K562 (cell line): ENCODE measurements around the gene PAFAH1B2. TPM values are rescaled to one million over a fixed set of nuclear protein-coding genes. Genes with fewer than 3 reads are reported as not detected.

ENCODE experiments used
- BCOR ChIP-seq: fragments of 450-650 bp; IDR thresholded peaks from 2 replicates; pipeline ENCODE4 v1.6.1; 2016
- DDX20 ChIP-seq: fragments of 450-650 bp; IDR thresholded peaks from 2 replicates; pipeline ENCODE4 v1.6.1; 2016; ENCODE audit warnings: missing genetic modification characterization, low read depth, mild to moderate bottlenecking, missing compliant biosample characterization, moderate library complexity
- GABPB2 ChIP-seq: fragments of 250-450 bp; sonication (Bioruptor Pico); conservative IDR thresholded peaks from 2 replicates; pipeline ENCODE4 v1.5.1; 2021; ENCODE audit warnings: mild to moderate bottlenecking
- HDAC8 ChIP-seq: fragments of 450-650 bp; IDR thresholded peaks from 2 replicates; pipeline ENCODE4 v1.6.1; 2016; ENCODE audit warnings: mild to moderate bottlenecking, missing genetic modification characterization, moderate library complexity, missing compliant biosample characterization
- HNRNPH1 ChIP-seq: fragments of 200-400 bp; formaldehyde crosslinking; optimal IDR thresholded peaks from 2 replicates; pipeline ENCODE3; 2017; ENCODE audit warnings: low read depth, mild to moderate bottlenecking, low read length, moderate library complexity
- HSF4 ChIP-seq: fragments of 250-450 bp; sonication (Bioruptor Pico); IDR thresholded peaks from 2 replicates; pipeline ENCODE4 v2.1.2; 2022; ENCODE audit warnings: mild to moderate bottlenecking, moderate library complexity, borderline replicate concordance
- MBD2 ChIP-seq: sonication (generic); IDR thresholded peaks from 2 replicates; pipeline ENCODE4 v1.6.1; 2016; ENCODE audit warnings: low read depth, borderline replicate concordance
- NR4A1 ChIP-seq, 2 experiments: fragments of 250-450 bp in 1 of 2; fragments of 450-650 bp in 1 of 2; sonication (Bioruptor Pico) in 1 of 2; IDR thresholded peaks; 2 replicates each; pipeline versions ENCODE4 v1.4.0 to v1.6.1; 2016 to 2020; ENCODE audit warnings: mild to moderate bottlenecking in 2 of 2, missing compliant biosample characterization in 1 of 2, missing genetic modification characterization in 1 of 2, moderate library complexity in 1 of 2
- PPARD ChIP-seq: fragments of 250-450 bp; sonication (Bioruptor Pico); IDR thresholded peaks from 2 replicates; pipeline ENCODE4 v1.8.0; 2022; ENCODE audit warnings: inconsistent platforms, mild to moderate bottlenecking, moderate library complexity
- PRPF4 ChIP-seq: fragments of 200-400 bp; formaldehyde crosslinking; IDR thresholded peaks from one replicate; pipeline ENCODE4 v1.6.1; 2017; ENCODE audit warnings: low read length, low read depth, mild to moderate bottlenecking; ENCODE audit not compliant: insufficient read depth, poor library complexity, severe bottlenecking
- RBFOX2 ChIP-seq: fragments of 200-400 bp; formaldehyde crosslinking; IDR thresholded peaks from 2 replicates; pipeline ENCODE4 v1.6.1; 2017; ENCODE audit warnings: low read depth, mild to moderate bottlenecking, low read length, moderate library complexity
- RBM25 ChIP-seq: fragments of 200-400 bp; formaldehyde crosslinking; IDR thresholded peaks from 2 replicates; pipeline ENCODE4 v1.6.1; 2018; ENCODE audit warnings: low read length, low read depth, moderate library complexity; ENCODE audit not compliant: severe bottlenecking
- ZNF785 ChIP-seq: fragments of 250-450 bp; sonication (Bioruptor Pico); IDR thresholded peaks from 2 replicates; pipeline ENCODE4 v1.4.0; 2020; ENCODE audit warnings: mild to moderate bottlenecking
- polyA plus RNA-seq, 8 experiments: library from polyadenylated mRNA; depleted of rRNA in 4 of 8; stranded (reverse) in 5 of 8; unstranded in 3 of 8; fragments of >200 nt; fragmentation: Nextera tagmentation in 2 of 8; fragmentation: Illumina TruSeq in 1 of 8; extraction: Ambion mirVana in 2 of 8; extraction: Trizol in 1 of 8; gene quantifications; 2 replicates each; pipeline versions ENCODE4 v1.2.1 to v1.2.3, GENCODE V29; 2011 to 2014; ENCODE audit warnings: inconsistent platforms in 1 of 8, missing spikeins in 1 of 8
- total RNA-seq, 7 experiments: library from RNA; depleted of rRNA in 6 of 7; stranded (reverse); fragments of >200 nt in 6 of 7; fragmentation: Illumina TruSeq in 2 of 7; extraction: Trizol in 2 of 7; gene quantifications; 2 replicates each; pipeline versions ENCODE4 v1.2.1 to v1.2.3, GENCODE V29; 2011 to 2021; ENCODE audit warnings: low replicate concordance in 1 of 7
- TF ChIP-seq, protein P1 (sequence below): sonication (generic); formaldehyde crosslinking; IDR thresholded peaks from 2 replicates; pipeline ENCODE4 v1.8.0; 2023; ENCODE audit warnings: missing genetic modification reagents, mild to moderate bottlenecking, borderline replicate concordance
- TF ChIP-seq, protein P2 (sequence below): fragments of 450-650 bp; formaldehyde crosslinking; IDR thresholded peaks from 2 replicates; pipeline ENCODE4 v1.4.0; 2020; ENCODE audit warnings: mild to moderate bottlenecking
- TF ChIP-seq, protein P3 (sequence below): sonication (generic); formaldehyde crosslinking; IDR thresholded peaks from 2 replicates; pipeline ENCODE4 v1.8.0; 2022; ENCODE audit warnings: missing genetic modification reagents, mild to moderate bottlenecking, borderline replicate concordance
- TF ChIP-seq, protein P4 (sequence below): fragments of 450-650 bp; IDR thresholded peaks from 2 replicates; pipeline ENCODE4 v1.6.1; 2018; ENCODE audit warnings: mild to moderate bottlenecking, low read depth; ENCODE audit not compliant: partially characterized antibody

Gene PAFAH1B2
- total and polyA plus RNA-seq, 9 of the 15 experiments (the other 6 are each of a cell fraction or from before 2014, with no cell fraction given) = 27.8 to 94.7 (median 64.9) TPM

DNA sequence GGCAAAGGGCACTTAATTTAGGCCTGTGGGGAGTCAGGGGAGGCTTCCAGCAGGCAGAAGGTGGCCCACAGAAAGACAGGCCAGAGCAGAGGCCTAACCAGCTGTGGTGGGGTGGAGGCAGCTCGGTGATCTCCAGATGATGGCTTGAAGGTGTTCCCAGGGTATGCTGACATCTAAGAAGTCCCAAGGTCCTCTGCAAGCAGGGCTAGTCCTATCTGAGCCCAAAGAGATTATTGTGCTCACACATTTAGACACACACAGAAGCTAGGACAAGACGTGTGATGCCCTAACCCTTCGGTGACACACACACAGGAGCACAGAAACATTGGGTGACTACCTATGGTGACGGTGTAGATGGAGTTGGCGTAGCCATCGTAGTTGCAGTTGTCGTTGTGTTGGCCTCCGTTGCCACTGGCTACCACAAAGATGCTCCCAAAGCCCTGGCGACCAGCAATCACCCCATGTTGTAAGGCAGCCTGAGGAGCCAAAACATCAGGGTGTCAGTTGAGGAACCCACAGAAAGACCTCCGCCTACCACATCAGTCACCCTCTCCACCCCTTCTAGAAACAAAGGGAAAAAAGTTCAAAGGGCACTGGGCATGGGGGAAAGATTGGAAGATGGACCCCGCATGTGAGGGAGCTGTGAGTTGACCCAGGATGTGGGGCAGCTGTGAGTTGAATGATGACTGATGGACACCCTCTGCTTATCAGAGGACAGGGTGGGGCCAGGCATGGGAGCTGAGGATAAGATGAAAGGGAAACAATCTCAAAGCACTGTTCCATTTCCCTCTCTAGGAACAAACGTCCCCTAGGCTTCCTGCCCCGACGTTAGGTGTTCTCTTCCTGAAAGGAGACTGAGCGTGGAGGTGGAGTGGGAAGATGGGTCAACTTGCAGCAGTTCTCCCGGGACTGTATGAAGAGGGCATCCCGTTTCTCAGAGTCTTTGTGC is 79.9 kb downstream of the PAFAH1B2 start (continued):
- TF ChIP-seq NR4A1 (CRISPR knock-in tag; IDR thresholded peaks at IDR 0.05) (no peak), NR4A1 (tag; IDR thresholded peaks at IDR 0.05) (no peak; the same call in 1 of the 2 replicates), HDAC8 (tag) (no peak), RBM25 (no peak), PRPF4 (no peak), MBD2 (0 out of 2 replicates have a peak, but pooled peaks have one; percentile 45), BCOR (peak; percentile 60; the same call in 1 of the 2 replicates), GABPB2 (CRISPR knock-in tag) (no peak), HSF4 (CRISPR knock-in tag) (peak; percentile 42; the same call in 1 of the 2 replicates), PPARD (CRISPR knock-in tag) (no peak), RBFOX2 (no peak), HNRNPH1 (no peak), DDX20 (tag) (no peak), ZNF785 (CRISPR knock-in tag) (no peak)
- TF ChIP-seq, protein P1, sequence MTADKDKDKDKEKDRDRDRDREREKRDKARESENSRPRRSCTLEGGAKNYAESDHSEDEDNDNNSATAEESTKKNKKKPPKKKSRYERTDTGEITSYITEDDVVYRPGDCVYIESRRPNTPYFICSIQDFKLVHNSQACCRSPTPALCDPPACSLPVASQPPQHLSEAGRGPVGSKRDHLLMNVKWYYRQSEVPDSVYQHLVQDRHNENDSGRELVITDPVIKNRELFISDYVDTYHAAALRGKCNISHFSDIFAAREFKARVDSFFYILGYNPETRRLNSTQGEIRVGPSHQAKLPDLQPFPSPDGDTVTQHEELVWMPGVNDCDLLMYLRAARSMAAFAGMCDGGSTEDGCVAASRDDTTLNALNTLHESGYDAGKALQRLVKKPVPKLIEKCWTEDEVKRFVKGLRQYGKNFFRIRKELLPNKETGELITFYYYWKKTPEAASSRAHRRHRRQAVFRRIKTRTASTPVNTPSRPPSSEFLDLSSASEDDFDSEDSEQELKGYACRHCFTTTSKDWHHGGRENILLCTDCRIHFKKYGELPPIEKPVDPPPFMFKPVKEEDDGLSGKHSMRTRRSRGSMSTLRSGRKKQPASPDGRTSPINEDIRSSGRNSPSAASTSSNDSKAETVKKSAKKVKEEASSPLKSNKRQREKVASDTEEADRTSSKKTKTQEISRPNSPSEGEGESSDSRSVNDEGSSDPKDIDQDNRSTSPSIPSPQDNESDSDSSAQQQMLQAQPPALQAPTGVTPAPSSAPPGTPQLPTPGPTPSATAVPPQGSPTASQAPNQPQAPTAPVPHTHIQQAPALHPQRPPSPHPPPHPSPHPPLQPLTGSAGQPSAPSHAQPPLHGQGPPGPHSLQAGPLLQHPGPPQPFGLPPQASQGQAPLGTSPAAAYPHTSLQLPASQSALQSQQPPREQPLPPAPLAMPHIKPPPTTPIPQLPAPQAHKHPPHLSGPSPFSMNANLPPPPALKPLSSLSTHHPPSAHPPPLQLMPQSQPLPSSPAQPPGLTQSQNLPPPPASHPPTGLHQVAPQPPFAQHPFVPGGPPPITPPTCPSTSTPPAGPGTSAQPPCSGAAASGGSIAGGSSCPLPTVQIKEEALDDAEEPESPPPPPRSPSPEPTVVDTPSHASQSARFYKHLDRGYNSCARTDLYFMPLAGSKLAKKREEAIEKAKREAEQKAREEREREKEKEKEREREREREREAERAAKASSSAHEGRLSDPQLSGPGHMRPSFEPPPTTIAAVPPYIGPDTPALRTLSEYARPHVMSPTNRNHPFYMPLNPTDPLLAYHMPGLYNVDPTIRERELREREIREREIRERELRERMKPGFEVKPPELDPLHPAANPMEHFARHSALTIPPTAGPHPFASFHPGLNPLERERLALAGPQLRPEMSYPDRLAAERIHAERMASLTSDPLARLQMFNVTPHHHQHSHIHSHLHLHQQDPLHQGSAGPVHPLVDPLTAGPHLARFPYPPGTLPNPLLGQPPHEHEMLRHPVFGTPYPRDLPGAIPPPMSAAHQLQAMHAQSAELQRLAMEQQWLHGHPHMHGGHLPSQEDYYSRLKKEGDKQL (CRISPR knock-in tag) = no peak
- TF ChIP-seq, protein P2, sequence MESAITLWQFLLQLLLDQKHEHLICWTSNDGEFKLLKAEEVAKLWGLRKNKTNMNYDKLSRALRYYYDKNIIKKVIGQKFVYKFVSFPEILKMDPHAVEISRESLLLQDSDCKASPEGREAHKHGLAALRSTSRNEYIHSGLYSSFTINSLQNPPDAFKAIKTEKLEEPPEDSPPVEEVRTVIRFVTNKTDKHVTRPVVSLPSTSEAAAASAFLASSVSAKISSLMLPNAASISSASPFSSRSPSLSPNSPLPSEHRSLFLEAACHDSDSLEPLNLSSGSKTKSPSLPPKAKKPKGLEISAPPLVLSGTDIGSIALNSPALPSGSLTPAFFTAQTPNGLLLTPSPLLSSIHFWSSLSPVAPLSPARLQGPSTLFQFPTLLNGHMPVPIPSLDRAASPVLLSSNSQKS (CRISPR knock-in tag) = no peak
- TF ChIP-seq, protein P3, sequence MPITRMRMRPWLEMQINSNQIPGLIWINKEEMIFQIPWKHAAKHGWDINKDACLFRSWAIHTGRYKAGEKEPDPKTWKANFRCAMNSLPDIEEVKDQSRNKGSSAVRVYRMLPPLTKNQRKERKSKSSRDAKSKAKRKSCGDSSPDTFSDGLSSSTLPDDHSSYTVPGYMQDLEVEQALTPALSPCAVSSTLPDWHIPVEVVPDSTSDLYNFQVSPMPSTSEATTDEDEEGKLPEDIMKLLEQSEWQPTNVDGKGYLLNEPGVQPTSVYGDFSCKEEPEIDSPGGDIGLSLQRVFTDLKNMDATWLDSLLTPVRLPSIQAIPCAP = no peak
- TF ChIP-seq, protein P4, sequence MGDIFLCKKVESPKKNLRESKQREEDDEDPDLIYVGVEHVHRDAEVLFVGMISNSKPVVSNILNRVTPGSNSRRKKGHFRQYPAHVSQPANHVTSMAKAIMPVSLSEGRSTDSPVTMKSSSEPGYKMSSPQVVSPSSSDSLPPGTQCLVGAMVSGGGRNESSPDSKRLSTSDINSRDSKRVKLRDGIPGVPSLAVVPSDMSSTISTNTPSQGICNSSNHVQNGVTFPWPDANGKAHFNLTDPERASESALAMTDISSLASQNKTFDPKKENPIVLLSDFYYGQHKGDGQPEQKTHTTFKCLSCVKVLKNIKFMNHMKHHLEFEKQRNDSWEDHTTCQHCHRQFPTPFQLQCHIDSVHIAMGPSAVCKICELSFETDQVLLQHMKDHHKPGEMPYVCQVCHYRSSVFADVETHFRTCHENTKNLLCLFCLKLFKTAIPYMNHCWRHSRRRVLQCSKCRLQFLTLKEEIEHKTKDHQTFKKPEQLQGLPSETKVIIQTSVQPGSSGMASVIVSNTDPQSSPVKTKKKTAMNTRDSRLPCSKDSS = no peak
